Mucosa of descending colon (tissue), 3 donors: Measurements from ENCODE around the gene FOXP1. TPM values are rescaled to one million over a fixed set of nuclear protein-coding genes. Genes with fewer than 3 reads are reported as not detected.

ENCODE experiments used
- ATAC-seq: fragments of 200-7000 bp; cut with Tn5 transposase; one replicate; pipeline ENCODE4 v1.9.1; 2020; ENCODE audit warnings: mild to moderate bottlenecking, moderate library complexity
- DNase-seq, 3 donors: peaks; one replicate each; pipeline ENCODE4 v3.0.0-alpha.2; 2020
- H3K36me3 ChIP-seq: fragments of 200-600 bp; one replicate; pipeline ENCODE4 v1.8.0; 2021; ENCODE audit warnings: low read depth, mild to moderate bottlenecking
- H3K4me1 ChIP-seq: fragments of 200-600 bp; one replicate; pipeline ENCODE4 v1.8.0; 2021; ENCODE audit warnings: low read depth, mild to moderate bottlenecking
- H3K4me3 ChIP-seq: fragments of 200-600 bp; one replicate; pipeline ENCODE4 v1.8.0; 2021; ENCODE audit warnings: mild to moderate bottlenecking
- H3K9me3 ChIP-seq: fragments of 200-600 bp; one replicate; pipeline ENCODE4 v1.8.0; 2021; ENCODE audit warnings: mild to moderate bottlenecking
- intact Hi-C, 2 donors: fragments of 100-400 bp; cut with DNase I in 1 of 2; cut with micrococcal nuclease in 1 of 2; formaldehyde crosslinking; loops; one replicate each; pipeline versions ENCODE4 v1.11.0 to v1.11.1; 2022; cut with DNase I, micrococcal nuclease
- total RNA-seq, 3 donors: library from RNA; stranded (reverse); fragmentation: NEBNext Ultra II Directional in 2 of 3; extraction: Animal tissue kit (Norgen Biotek cat#: 25700) in 2 of 3; gene quantifications; one replicate each; pipeline versions ENCODE4 v1.2.1 to v1.2.4, GENCODE V29; 2021 to 2023
- TF ChIP-seq, protein P1 (sequence below): fragments of 200-600 bp; IDR thresholded peaks from one replicate; pipeline ENCODE4 v1.8.0; 2022; ENCODE audit warnings: antibody characterized with exemption, mild to moderate bottlenecking
- donor health status: DM: no; HTN: no; CAD: no; lungs with moderate emphysema.
- donor health status: DM: no; HTN: no; CAD: no.
- donor health status: DM: no; HTN: yes; CAD: no.

Gene FOXP1
- total RNA-seq, 3 donors from 2014 or later = 133 to 217 (median 214) TPM

DNA sequence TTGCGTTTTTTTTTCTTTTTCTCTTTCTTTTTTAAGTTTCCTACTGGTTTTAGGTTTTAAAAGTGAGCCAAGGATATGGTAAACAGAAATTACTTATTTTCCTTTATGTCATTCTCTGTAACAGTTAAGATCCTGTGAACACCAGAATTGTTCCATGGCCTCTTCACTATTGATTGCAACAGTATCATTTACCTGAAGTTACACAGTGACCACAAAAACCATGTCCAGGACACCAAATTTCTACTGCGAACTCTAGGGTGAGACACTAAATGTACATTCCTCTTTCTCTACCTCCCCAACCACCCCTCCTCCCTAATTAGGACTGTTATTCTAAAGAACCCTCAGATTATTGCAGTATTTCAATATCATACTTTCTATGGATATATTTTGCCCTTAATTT is 280.9 kb downstream of the FOXP1 start:
- DNase-seq (no peak), ATAC-seq (no peak)
- Histone ChIP-seq H3K4me1 (peaks cover 7% of the 10 kb centered on the region), H3K4me3 (no peak overlapping the region), H3K36me3 (no peaks in the 10 kb centered on the region), H3K9me3 (no peaks in the 10 kb centered on the region)
- intact Hi-C loops = loop anchor here in 1 of 2 donors (10.0 kb wide), 1 partner anchor 178 kb away; no protein-coding TSS in a partner anchor
- TF ChIP-seq, protein P1, sequence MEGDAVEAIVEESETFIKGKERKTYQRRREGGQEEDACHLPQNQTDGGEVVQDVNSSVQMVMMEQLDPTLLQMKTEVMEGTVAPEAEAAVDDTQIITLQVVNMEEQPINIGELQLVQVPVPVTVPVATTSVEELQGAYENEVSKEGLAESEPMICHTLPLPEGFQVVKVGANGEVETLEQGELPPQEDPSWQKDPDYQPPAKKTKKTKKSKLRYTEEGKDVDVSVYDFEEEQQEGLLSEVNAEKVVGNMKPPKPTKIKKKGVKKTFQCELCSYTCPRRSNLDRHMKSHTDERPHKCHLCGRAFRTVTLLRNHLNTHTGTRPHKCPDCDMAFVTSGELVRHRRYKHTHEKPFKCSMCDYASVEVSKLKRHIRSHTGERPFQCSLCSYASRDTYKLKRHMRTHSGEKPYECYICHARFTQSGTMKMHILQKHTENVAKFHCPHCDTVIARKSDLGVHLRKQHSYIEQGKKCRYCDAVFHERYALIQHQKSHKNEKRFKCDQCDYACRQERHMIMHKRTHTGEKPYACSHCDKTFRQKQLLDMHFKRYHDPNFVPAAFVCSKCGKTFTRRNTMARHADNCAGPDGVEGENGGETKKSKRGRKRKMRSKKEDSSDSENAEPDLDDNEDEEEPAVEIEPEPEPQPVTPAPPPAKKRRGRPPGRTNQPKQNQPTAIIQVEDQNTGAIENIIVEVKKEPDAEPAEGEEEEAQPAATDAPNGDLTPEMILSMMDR = no peak

DNA sequence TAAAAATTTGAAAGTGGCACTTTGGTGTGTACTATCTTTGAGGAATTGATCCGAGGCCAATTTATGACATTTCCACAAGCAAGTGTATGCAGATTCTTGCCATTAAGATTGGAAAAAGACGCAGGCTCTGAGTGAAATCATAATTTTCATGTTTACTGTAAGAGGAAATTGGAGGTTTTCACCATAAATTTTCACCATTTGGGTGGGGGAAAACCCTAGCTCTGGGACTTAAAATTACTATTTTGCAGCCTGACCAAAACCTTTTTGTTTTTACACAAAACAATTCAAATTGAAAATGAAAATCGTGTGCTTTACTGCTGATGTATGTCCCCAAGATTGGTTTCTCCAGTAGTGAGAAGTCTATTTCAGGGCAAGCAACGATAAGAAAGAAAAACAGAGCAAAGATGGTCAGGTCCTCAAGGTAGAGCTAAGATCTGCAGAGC is 282.6 kb downstream of the FOXP1 start:
- Histone ChIP-seq H3K4me1 (peaks cover 4% of the 10 kb centered on the region), H3K36me3 (no peaks in the 10 kb centered on the region), H3K9me3 (no peaks in the 10 kb centered on the region), H3K4me3 (no peak overlapping the region)
- TF ChIP-seq, protein P1 = no peak
- DNase-seq (no peak), ATAC-seq (no peak)
- intact Hi-C loops = loop anchor here in 1 of 2 donors (10.0 kb wide), 1 partner anchor 176 kb away; no protein-coding TSS in a partner anchor

DNA sequence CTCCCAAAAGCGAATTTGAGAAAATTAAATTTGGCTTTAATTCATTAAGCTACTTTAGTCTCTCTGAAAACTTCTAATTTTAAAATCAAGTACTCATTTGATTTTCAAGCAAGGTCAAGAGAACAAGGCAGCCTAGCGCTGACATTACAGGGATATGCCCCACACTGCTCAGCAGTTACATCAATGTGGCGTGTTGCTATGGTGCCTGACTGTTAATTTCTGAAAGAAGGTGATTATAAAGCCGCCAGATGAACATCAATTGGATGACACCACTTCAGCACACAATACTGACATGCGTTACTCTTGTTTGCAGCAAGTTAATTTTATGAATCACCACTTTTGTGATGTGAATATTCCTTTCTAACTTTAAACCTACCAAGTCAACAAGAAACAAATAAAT is 284.4 kb downstream of the FOXP1 start:
- no peak for ATAC-seq
- intact Hi-C loops = no loop called here
- TF ChIP-seq, protein P1 = no peak

DNA sequence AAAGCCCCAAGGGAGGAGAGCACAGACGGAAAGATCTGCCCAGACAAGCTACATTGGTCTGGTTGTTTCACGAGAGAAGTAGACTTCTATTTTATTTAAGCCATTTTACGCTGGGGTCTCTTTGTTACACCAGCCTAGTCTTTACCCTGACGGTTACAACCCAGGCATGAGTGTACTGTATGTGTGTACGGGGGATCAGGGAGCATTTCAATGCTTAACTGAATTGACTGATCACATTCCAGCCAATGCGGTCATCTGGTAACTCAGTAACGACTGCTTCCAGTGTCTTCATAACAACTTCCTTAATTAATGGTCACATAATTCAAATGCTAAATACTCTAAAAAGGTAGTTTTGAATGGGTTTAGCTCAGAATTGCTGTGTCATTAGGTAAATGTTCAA is 288.6 kb downstream of the FOXP1 start:
- DNase-seq = no peak
- H3K9me3 ChIP-seq = no peaks in the 10 kb centered on the region
- no peaks in the 10 kb centered on the region for H3K36me3 ChIP-seq
- no peak overlapping the region for H3K4me3 ChIP-seq
- intact Hi-C loops = no loop called here
- no peak for ATAC-seq
- TF ChIP-seq, protein P1 = no peak
- H3K4me1 ChIP-seq = no peaks in the 10 kb centered on the region

More for the DNA sequence above, 284.4 kb downstream of the FOXP1 start:
- no peak for DNase-seq
- H3K36me3 ChIP-seq = no peaks in the 10 kb centered on the region
- no peak overlapping the region for H3K4me3 ChIP-seq
- H3K4me1 ChIP-seq = no peaks in the 10 kb centered on the region
- H3K9me3 ChIP-seq = no peaks in the 10 kb centered on the region

DNA sequence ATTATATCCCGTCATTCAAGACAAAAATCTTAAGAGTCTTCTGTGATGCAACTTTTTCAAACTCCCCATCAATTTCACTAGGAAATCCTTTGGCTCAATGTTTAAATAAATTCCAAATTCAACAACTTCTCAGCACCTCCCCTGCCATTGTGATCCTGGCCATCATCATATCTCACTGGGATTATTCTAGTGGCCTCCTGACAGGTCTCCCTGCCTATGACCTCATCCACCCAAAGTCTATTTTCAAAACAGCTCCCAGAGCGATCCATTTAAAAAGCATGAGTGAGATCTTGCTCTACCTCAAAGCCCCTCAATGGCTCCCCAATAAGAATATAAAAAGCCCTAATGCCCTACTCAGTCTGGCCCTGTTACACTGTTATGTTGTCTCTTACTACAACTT is 293.2 kb downstream of the FOXP1 start:
- Histone ChIP-seq H3K9me3 (no peaks in the 10 kb centered on the region), H3K36me3 (no peaks in the 10 kb centered on the region), H3K4me3 (no peak overlapping the region), H3K4me1 (no peaks in the 10 kb centered on the region)
- no peak for DNase-seq
- intact Hi-C loops = no loop called here
- TF ChIP-seq, protein P1 = no peak
- no peak for ATAC-seq
